ENCODE results near the gene SAP30L. TPM values are rescaled to one million over a fixed set of nuclear protein-coding genes. Genes with fewer than 3 reads are reported as not detected.
A peak's percentile ranks its signal among the peaks of the same experiment; 100 is the strongest.

Gene SAP30L
- total and polyA plus RNA-seq, 2 of the 13 experiments (the other 11 are each of a cell fraction or from before 2014, with no cell fraction given), result 27.9 to 37.2 TPM

- TF ChIP-seq, protein P1, sequence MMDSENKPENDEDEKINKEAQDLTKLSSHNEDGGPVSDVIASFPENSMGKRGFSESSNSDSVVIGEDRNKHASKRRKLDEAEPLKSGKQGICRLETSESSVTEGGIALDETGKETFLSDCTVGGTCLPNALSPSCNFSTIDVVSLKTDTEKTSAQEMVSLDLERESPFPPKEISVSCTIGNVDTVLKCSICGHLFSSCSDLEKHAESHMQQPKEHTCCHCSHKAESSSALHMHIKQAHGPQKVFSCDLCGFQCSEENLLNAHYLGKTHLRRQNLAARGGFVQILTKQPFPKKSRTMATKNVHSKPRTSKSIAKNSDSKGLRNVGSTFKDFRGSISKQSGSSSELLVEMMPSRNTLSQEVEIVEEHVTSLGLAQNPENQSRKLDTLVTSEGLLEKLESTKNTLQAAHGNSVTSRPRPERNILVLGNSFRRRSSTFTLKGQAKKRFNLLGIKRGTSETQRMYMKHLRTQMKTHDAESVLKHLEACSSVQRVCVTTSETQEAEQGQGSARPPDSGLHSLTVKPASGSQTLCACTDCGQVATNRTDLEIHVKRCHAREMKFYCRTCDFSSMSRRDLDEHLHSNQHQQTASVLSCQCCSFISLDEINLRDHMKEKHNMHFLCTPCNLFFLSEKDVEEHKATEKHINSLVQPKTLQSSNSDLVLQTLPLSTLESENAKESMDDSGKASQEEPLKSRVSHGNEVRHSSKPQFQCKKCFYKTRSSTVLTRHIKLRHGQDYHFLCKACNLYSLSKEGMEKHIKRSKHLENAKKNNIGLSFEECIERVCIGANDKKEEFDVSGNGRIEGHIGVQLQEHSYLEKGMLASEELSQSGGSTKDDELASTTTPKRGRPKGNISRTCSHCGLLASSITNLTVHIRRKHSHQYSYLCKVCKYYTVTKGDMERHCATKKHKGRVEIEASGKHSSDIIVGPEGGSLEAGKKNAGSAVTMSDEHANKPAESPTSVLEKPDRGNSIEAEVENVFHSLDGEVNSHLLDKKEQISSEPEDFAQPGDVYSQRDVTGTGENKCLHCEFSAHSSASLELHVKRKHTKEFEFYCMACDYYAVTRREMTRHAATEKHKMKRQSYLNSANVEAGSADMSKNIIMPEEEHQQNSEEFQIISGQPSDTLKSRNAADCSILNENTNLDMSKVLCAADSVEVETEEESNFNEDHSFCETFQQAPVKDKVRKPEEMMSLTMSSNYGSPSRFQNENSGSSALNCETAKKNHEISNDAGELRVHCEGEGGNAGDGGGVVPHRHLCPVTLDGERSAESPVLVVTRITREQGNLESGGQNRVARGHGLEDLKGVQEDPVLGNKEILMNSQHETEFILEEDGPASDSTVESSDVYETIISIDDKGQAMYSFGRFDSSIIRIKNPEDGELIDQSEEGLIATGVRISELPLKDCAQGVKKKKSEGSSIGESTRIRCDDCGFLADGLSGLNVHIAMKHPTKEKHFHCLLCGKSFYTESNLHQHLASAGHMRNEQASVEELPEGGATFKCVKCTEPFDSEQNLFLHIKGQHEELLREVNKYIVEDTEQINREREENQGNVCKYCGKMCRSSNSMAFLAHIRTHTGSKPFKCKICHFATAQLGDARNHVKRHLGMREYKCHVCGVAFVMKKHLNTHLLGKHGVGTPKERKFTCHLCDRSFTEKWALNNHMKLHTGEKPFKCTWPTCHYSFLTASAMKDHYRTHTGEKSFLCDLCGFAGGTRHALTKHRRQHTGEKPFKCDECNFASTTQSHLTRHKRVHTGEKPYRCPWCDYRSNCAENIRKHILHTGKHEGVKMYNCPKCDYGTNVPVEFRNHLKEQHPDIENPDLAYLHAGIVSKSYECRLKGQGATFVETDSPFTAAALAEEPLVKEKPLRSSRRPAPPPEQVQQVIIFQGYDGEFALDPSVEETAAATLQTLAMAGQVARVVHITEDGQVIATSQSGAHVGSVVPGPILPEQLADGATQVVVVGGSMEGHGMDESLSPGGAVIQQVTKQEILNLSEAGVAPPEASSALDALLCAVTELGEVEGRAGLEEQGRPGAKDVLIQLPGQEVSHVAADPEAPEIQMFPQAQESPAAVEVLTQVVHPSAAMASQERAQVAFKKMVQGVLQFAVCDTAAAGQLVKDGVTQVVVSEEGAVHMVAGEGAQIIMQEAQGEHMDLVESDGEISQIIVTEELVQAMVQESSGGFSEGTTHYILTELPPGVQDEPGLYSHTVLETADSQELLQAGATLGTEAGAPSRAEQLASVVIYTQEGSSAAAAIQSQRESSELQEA (CRISPR knock-in tag; IDR thresholded peaks at IDR 0.05; ENCODE audit: not compliant biosample characterization), result no peak
- TF ChIP-seq MIXL1 (CRISPR knock-in tag; IDR thresholded peaks at IDR 0.05) (0 out of 2 replicates have a peak, but pooled peaks have one; percentile 30), ARID2 (CRISPR knock-in tag; IDR thresholded peaks at IDR 0.05; ENCODE audit: borderline replicate concordance) (no peak), PCBP2 (optimal IDR thresholded peaks at IDR 0.05; ENCODE audit: low read depth, low read length, poor library complexity, severe bottlenecking) (no peak), ZNF746 (CRISPR knock-in tag; IDR thresholded peaks at IDR 0.05) (no peak), ZNF34 (CRISPR knock-in tag; IDR thresholded peaks at IDR 0.05; ENCODE audit: borderline replicate concordance) (no peak), ZNF674 (CRISPR knock-in tag; IDR thresholded peaks at IDR 0.05; ENCODE audit: low read depth) (no peak), ZNF543 (CRISPR knock-in tag; IDR thresholded peaks at IDR 0.05) (no peak)
- TF ChIP-seq, protein P2, sequence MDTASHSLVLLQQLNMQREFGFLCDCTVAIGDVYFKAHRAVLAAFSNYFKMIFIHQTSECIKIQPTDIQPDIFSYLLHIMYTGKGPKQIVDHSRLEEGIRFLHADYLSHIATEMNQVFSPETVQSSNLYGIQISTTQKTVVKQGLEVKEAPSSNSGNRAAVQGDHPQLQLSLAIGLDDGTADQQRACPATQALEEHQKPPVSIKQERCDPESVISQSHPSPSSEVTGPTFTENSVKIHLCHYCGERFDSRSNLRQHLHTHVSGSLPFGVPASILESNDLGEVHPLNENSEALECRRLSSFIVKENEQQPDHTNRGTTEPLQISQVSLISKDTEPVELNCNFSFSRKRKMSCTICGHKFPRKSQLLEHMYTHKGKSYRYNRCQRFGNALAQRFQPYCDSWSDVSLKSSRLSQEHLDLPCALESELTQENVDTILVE (CRISPR knock-in tag; IDR thresholded peaks at IDR 0.05), result peak; percentile 42; the same call in 1 of the 2 replicates
- TF ChIP-seq, protein P3, sequence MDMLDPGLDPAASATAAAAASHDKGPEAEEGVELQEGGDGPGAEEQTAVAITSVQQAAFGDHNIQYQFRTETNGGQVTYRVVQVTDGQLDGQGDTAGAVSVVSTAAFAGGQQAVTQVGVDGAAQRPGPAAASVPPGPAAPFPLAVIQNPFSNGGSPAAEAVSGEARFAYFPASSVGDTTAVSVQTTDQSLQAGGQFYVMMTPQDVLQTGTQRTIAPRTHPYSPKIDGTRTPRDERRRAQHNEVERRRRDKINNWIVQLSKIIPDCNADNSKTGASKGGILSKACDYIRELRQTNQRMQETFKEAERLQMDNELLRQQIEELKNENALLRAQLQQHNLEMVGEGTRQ (IDR thresholded peaks at IDR 0.05; ENCODE audit: low read depth, low read length), result no peak
- TF ChIP-seq, protein P3 (CRISPR knock-in tag; IDR thresholded peaks at IDR 0.05; ENCODE audit: borderline replicate concordance), result no peak
Observed at GRCh38 chr5:154445422-154446194, at the start of gene SAP30L (continued).
